GM19351 (cell line): Measurements from ENCODE around the gene SMIM12.
"Not testable (repeated sequence)": the region's sequence is repeated elsewhere in the genome, so short reads cannot be mapped to it uniquely, and the experiment has no call there.

Source experiments
- ATAC-seq: cut with Tn5 transposase; IDR thresholded peaks from one replicate; pipeline ENCODE4 v1.9.1; 2021; ENCODE audit warnings: mild to moderate bottlenecking, moderate library complexity; ENCODE audit not compliant: unreplicated experiment

The SMIM12 gene

DNA sequence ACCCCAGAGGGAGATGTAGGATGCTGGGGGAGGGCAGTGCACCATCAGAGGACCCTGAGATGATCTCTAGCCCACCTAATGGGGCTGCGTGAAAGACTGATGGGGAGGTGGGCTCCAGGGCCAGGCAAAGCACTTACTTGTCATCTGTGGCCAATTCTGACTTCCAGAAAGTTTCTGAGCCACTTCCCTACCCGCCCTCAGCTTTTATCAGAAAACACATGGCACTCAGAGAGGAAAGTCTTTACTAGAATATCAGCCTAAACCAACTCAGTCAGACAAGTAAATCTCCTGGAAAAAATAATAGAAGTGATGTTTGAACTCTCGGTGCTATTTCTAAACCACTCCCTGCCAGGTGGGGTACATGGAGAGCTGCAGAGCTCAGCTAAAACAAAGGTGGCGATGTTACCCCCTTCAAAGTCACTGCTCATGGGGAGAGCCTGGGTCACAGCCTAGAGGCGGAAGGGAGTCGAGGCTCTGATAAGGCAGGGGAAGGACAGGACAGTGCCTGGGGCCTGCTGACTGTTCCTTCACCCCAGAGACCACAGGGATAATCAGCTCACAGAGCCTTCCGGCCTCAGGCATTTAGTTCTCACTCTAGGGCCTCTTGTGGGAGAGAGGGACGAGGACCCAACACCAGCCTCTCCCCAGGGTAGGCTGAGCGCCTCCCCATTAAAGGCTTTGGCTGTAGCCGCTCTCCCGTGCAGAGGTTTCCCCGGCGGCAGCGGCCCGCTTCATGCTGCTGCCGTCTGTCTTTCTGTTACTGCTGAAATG, 14.2 kb downstream of the SMIM12 start:
- ATAC-seq: no peak

- no peak for ATAC-seq
Observed at GRCh38 chr1:34844252-34844634, 15.3 kb downstream of the SMIM12 start.

DNA sequence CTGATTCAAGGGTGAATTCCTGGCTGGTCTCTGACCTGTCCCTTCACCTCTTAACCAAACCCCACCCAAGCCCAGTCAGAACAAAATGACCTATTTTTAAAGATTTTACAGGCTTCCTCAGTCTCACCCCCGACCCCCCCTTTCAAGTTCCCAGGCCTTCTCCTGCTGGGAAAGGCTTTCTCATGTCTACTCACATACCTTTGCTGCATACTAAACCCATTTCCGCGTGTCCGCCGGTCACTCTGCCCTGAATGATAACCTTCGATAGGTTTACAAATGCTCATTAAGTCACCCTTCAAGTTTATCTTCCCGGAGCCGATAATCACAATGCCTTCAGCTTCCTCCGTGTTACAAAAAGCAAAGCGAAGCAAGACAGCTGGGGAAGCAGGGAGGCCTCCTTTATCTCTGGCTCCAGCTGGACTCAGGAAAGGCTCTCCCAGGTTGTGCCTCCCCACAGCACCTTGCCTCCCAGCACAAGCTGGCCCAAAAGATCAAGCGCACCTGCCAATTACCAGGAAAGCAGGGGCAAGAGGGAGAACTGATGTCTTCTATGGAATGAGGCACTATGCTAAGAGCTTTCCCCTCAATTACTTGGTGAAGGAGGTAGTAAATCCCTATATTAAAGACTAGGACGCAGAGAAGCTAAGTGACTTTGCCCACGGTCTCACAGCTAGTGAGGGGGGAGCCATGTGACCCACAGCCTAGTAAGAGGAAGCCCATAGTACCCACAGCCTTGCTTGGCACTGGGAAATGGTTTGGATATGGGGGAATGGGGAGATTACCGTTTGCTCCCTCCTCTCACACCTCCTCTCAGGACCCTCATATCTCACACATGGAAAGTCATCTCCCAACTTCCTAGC, 15.9 kb downstream of the SMIM12 start:
- no peak for ATAC-seq

- no peak for ATAC-seq
Observed at GRCh38 chr1:34842952-34843371, 16.6 kb downstream of the SMIM12 start.

- no peak for ATAC-seq
Observed at GRCh38 chr1:34842073-34842472, 17.5 kb downstream of the SMIM12 start.

GRCh38 chr1:34840426-34840825, 19.1 kb downstream of the SMIM12 start:
- ATAC-seq: no peak

DNA sequence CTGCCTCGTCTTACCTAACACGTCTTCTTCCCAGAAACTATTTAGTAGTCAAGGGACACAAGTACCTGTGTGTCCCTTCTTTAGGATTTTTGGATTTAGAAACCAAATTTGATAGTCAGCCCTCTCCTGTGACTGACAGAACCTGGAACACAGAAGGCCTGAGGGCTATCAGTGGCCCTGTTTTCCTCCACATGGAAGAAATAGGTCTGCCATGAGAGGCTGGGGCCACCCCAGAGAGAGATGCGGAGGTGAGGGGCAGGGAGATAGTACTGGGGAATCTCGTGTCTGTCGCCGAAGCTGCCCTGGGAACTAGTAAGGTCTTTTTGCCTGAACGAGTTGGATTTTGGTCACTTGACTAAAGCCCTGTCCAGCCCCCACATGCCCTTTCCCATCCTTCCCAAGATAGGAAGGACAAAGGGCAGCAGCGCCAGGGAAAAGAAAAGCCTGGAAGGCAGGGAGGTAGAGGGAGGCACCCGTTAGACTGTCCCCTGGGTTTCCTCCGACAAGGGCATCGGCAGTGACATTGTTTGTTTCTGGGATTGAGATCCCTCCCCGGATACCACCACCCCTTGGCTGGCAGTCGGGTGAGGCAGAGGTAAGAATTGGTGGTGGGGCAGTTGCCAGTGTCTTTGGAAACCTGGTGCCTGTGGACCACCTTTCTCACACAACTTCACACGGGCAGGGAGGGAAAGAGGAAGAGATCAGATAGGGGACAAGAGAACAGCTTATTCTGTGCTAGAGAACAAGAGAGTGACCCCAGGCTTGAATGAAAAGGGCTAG, 19.8 kb downstream of the SMIM12 start:
- ATAC-seq: no peak

DNA sequence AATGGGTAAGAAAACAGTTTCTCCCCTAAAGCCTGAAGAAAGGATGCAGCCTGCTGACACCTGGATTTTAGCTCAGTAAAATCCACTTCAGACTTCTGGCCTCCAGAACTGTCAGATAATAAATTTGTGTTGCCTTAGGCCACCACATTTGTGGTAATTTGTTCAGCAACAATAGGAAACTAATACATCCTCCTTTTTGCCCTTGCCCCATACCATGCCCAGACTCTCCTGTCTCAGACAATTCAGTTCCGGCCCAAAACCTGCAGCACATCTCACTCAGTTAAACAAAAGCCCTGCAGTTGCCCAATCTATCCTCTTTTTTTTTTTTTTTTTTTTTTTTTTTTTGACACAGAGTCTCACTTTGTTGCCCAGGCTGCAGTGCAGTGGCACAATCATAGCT, 25.8 kb downstream of the SMIM12 start:
- no peak for ATAC-seq

GRCh38 chr1:34831721-34832246, 27.8 kb downstream of the SMIM12 start:
- ATAC-seq: no peak

GRCh38 chr1:34829250-34829649, 30.3 kb downstream of the SMIM12 start:
- no peak for ATAC-seq

DNA sequence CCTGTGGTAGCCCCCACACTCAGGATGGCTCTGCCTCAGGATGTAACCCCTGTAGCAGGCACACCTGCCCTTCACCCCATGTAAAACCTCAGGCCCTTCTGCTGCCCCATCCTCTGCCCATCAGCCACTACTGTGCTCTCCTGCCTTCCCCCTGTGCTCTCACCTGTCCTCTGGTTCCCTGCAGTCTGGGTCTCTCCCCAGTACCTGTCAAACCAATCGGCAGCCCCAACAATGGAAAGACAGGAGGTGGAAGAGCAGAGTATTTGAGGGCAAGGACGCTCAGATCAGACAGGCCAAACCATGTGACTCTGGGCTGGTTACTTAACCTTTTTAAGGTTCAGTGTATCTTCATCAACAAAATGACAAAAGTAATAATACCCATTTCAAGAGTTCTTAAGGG, 30.9 kb downstream of the SMIM12 start:
- ATAC-seq: no peak

DNA sequence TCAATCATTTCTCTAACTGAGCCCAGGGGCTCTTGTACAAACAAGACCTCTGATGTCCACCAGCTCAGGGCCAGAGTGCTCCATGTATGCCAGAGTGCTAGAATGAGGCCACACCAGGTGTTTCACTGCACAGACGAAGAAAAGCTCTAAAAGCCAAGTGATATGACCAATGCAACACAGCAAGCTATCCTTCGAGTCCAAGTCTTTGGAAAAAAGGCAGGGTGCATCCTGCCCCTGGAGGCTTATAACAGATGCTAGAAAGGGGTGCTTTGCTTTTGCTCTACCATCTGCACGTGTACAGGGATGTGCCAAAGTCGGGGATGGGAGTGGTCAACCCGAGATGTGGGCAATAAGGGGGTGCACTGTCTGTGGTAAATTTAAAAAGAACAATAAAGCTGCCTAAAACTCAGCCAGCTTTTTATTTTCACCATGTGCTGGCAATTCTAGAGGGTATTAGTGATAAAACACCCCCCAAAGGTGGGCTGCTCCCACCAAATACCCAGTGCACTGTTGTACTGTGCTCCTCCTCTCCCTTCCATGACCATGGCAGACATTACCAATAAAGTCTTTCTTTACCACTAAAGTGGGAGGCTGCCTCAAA, 32.1 kb downstream of the SMIM12 start:
- no peak for ATAC-seq

GRCh38 chr1:34825455-34826091, 34.0 kb downstream of the SMIM12 start:
- no peak for ATAC-seq

- ATAC-seq: no peak
Observed at GRCh38 chr1:34824817-34825454, 34.6 kb downstream of the SMIM12 start.

- no peak for ATAC-seq
Observed at GRCh38 chr1:34822202-34822601, 37.3 kb downstream of the SMIM12 start.

DNA sequence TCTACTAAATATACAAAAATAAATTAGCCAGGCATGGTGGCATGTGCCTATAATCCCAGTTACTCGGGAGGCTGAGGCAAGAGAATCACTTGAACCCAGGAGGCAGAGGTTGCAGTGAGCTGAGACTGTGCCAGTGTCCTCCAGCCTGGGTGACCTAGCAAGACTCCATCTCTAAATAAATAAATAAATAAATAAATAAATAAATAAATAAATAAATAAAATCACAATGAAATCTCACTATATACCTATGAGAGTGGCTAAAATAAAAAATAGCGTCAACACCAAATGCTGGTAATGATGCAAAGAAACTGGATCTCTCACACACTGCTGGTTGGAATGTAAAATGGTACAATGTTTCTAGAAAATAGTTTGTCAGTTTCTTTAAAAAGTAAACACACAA, 40.7 kb downstream of the SMIM12 start:
- ATAC-seq: not testable (repeated sequence)

DNA sequence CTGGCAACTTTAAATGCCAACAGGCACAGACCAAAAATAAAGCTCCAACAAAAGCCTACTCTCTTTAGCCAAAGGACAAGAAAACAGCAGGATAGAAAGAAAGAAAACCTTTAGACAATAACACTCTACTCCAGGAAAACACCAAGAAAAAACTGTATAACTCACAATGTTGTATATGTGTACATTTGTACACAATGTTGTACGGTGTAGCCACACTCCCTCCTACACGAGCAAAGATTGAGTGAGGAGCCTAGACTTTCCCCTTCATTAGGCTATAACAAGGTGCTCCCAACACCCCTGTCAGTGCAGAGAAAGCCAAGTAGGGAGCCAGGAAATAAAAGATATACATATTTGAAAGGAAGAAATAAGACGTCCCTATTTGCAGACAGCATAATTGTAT, 42.8 kb downstream of the SMIM12 start:
- no peak for ATAC-seq

GRCh38 chr1:34816332-34816731, 43.2 kb downstream of the SMIM12 start:
- no peak for ATAC-seq

DNA sequence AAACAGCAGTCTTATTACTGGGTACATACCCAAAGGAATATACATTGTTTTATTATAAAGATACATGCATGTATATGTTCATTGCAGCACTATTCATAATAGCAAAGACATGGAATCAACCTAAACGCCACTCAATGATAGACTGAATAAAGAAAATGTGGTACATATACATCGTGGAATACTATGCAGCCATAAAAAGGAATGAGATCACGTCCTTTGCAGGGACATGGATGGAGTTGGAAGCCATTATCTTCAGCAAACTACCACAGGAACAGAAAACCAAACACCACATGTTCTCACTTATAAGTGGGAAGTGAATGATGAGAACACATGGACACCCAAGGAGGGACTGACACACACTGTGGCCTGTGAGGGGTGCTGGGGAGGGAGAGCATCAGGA, 48.8 kb downstream of the SMIM12 start:
- not testable (repeated sequence) for ATAC-seq
